ENCODE data around the gene SGCA. TPM values are rescaled to one million over a fixed set of nuclear protein-coding genes. Genes with fewer than 3 reads are reported as not detected.
A peak's percentile ranks its signal among the peaks of the same experiment; 100 is the strongest.

The SGCA gene
- total RNA-seq, 4 donors from 2014 or later = 72.7 to 145 (median 82.8) TPM

GRCh38 chr17:50146230-50146926 lies 19.4 kb upstream of the SGCA start:
- Histone ChIP-seq H3K27ac (replicated peaks in 1 of 4) (peak overlapping the region; percentile 87 to 95 (median 94)), H3K36me3 (peaks cover 27 to 43% (median 39%) of the 10 kb centered on the region in 4 donors), H3K4me3 (peak overlapping the region; percentile 76 to 91 (median 78)), H3K27me3 (no peaks in the 10 kb centered on the region), H3K9me3 (no peaks in the 10 kb centered on the region), H3K4me1 (peaks cover 36 to 92% (median 79%) of the 10 kb centered on the region in 4 donors)
- intact Hi-C loops (cut with DNase I) = loop anchor here (5.0 kb wide), 1 partner anchor 34 kb away; no protein-coding TSS in a partner anchor
- WGBS = 66% methylated on average over 4 of the region's 10 CpGs
- DNase-seq (ENCODE audit: extremely low spot score) = no peak
- TF ChIP-seq POLR2AphosphoS5 (IDR thresholded peaks at IDR 0.05) (no peak), POLR2A (IDR thresholded peaks at IDR 0.05; ENCODE audit: low read depth) (no peak), EP300 (IDR thresholded peaks at IDR 0.05) (no peak)
- TF ChIP-seq, protein P1, sequence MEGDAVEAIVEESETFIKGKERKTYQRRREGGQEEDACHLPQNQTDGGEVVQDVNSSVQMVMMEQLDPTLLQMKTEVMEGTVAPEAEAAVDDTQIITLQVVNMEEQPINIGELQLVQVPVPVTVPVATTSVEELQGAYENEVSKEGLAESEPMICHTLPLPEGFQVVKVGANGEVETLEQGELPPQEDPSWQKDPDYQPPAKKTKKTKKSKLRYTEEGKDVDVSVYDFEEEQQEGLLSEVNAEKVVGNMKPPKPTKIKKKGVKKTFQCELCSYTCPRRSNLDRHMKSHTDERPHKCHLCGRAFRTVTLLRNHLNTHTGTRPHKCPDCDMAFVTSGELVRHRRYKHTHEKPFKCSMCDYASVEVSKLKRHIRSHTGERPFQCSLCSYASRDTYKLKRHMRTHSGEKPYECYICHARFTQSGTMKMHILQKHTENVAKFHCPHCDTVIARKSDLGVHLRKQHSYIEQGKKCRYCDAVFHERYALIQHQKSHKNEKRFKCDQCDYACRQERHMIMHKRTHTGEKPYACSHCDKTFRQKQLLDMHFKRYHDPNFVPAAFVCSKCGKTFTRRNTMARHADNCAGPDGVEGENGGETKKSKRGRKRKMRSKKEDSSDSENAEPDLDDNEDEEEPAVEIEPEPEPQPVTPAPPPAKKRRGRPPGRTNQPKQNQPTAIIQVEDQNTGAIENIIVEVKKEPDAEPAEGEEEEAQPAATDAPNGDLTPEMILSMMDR (IDR thresholded peaks at IDR 0.05) = no peak

- peak overlapping the region; percentile 87 to 95 (median 94) for H3K27ac ChIP-seq (replicated peaks in 1 of 4)
- peak overlapping the region; percentile 76 to 91 (median 78) for H3K4me3 ChIP-seq
- TF ChIP-seq POLR2AphosphoS5 (IDR thresholded peaks at IDR 0.05) = no peak
- TF ChIP-seq POLR2A (IDR thresholded peaks at IDR 0.05; ENCODE audit: low read depth) = no peak
- TF ChIP-seq, protein P1 (IDR thresholded peaks at IDR 0.05) = no peak
- no peak for TF ChIP-seq EP300 (IDR thresholded peaks at IDR 0.05)
- no peaks in the 10 kb centered on the region for H3K9me3 ChIP-seq
- intact Hi-C loops (cut with DNase I) = loop anchor here (5.0 kb wide), 1 partner anchor 35 kb away; no protein-coding TSS in a partner anchor
- WGBS = 32% methylated on average over 10 of the region's 15 CpGs
- H3K36me3 ChIP-seq = peaks cover 23 to 36% (median 32%) of the 10 kb centered on the region in 4 donors
- no peaks in the 10 kb centered on the region for H3K27me3 ChIP-seq
- H3K4me1 ChIP-seq = peaks cover 39 to 94% (median 82%) of the 10 kb centered on the region in 4 donors
- no peak for DNase-seq (ENCODE audit: extremely low spot score)
These were observed 18.7 kb upstream of the SGCA start for GRCh38 chr17:50146927-50147665.

- Histone ChIP-seq H3K9me3 (no peaks in the 10 kb centered on the region), H3K4me1 (peaks cover 47 to 94% (median 82%) of the 10 kb centered on the region in 4 donors), H3K36me3 (peaks cover 15 to 28% (median 25%) of the 10 kb centered on the region in 4 donors), H3K27ac (replicated peaks in 1 of 4) (peak overlapping the region; percentile 87 to 95 (median 94)), H3K4me3 (peak overlapping the region; percentile 76 to 91 (median 78)), H3K27me3 (no peaks in the 10 kb centered on the region)
- TF ChIP-seq, protein P1 (IDR thresholded peaks at IDR 0.05) = no peak
- TF ChIP-seq EP300 (IDR thresholded peaks at IDR 0.05) (no peak), POLR2AphosphoS5 (IDR thresholded peaks at IDR 0.05) (no peak), POLR2A (IDR thresholded peaks at IDR 0.05; ENCODE audit: low read depth) (no peak)
- 6% methylated on average over 5 of the region's 5 CpGs for WGBS
- intact Hi-C loops (cut with DNase I) = loop anchor here (5.0 kb wide), 1 partner anchor 36 kb away; no protein-coding TSS in a partner anchor
- no peak for DNase-seq (ENCODE audit: extremely low spot score)
These were observed 18.0 kb upstream of the SGCA start for GRCh38 chr17:50147841-50148225.

DNA sequence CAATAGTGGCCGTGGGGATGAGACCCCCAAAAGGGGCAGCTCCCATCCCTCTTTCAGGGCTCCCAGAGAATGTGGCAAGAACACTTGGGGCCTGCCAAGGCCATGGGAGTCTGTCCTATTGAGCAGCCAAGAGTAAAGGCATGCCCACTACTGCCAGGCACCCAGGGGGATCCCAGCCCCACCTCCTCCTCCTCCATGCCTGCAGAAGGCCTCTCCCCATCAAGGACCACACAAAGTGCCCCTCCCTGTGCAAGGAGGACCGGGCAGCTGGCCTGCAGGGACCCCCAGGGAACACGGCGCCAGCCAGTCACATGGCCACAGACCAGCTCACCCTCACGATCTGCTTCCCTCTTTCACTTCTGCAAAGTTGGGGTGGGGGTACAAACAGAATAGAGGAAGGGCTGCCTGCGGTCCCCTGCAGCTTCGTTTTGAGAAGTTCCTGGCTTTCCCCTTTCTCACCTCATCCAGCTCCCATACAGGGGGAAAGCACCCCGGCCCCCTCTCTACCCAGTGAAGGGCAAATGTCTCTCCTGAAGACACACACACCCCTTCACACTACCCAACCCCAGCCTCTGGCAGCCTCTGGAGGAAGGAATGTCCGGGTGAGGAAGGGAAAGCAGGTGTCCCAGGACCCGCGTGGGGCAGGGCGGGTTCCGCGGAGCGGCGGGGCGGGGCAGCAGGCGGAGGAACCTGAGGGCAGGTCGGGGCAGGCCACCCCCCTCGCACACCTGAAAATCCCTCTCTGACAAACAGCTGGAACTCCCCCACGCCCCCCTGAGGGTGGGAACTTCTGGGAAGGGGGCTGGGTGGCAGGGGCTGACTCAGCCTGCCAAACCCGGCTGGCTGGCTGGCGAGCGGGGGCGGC lies 17.3 kb upstream of the SGCA start:
- H3K27me3 ChIP-seq = no peaks in the 10 kb centered on the region
- H3K4me1 ChIP-seq = peaks cover 51 to 94% (median 85%) of the 10 kb centered on the region in 4 donors
- WGBS = 0% methylated on average over 8 of the region's 25 CpGs
- DNase-seq (ENCODE audit: extremely low spot score) = no peak
- H3K27ac ChIP-seq (replicated peaks in 1 of 4) = peak overlapping the region; percentile 87 to 95 (median 94)
- intact Hi-C loops (cut with DNase I) = loop anchor here (5.0 kb wide), 1 partner anchor 36 kb away; no protein-coding TSS in a partner anchor
- TF ChIP-seq, protein P1 (IDR thresholded peaks at IDR 0.05) = peak; percentile 12 to 27 (median 22)
- TF ChIP-seq EP300 (IDR thresholded peaks at IDR 0.05) = no peak
- no peaks in the 10 kb centered on the region for H3K9me3 ChIP-seq
- H3K4me3 ChIP-seq = peak overlapping the region; percentile 76 to 91 (median 78)
- H3K36me3 ChIP-seq = peaks cover 9 to 22% (median 19%) of the 10 kb centered on the region in 4 donors

Measured in esophagus muscularis mucosa (tissue), 4 donors.